Tibial artery (tissue), 4 donors: Measurements from ENCODE around the gene TAS1R3.
"Not testable (repeated sequence)": the region's sequence is repeated elsewhere in the genome, so short reads cannot be mapped to it uniquely, and the experiment has no call there.

Source experiments
- DNase-seq, 2 donors: peaks; one replicate each; pipeline ENCODE4 v3.0.0-alpha.2; 2019
- H3K27ac ChIP-seq, 2 donors: fragments of 200-600 bp; sonication (generic) in 1 of 2; 1 replicate in 1 of 2; 2 replicates in 1 of 2; pipeline ENCODE4 v1.5.1; 2018 to 2019; ENCODE audit warnings: mild to moderate bottlenecking in 1 of 2
- H3K27me3 ChIP-seq, 2 donors: fragments of 200-600 bp; sonication (generic) in 1 of 2; one replicate each; pipeline versions ENCODE4 v1.5.1 to v1.6.0; 2016 to 2019
- H3K36me3 ChIP-seq, 3 donors: fragments of 200-600 bp; sonication (generic) in 2 of 3; one replicate each; pipeline ENCODE4 v1.5.1; 2016 to 2019; ENCODE audit warnings: mild to moderate bottlenecking in 2 of 3
- H3K4me1 ChIP-seq, 4 donors: fragments of 200-600 bp; sonication (generic) in 2 of 4; 1 replicate in 3 of 4; 2 replicates in 1 of 4; pipeline ENCODE4 v1.5.1; 2016 to 2019
- H3K4me3 ChIP-seq, 2 donors: fragments of 200-600 bp; sonication (generic) in 1 of 2; 1 replicate in 1 of 2; 2 replicates in 1 of 2; pipeline ENCODE4 v1.5.1; 2018 to 2019; ENCODE audit warnings: mild to moderate bottlenecking in 2 of 2
- H3K9me3 ChIP-seq, 3 donors: fragments of 200-600 bp; sonication (generic) in 1 of 3; one replicate each; pipeline ENCODE4 v1.5.1; 2016 to 2019
- CTCF ChIP-seq, 2 experiments: fragments of 200-600 bp in 1 of 2; fragments of 450-650 bp in 1 of 2; IDR thresholded peaks; one replicate each; pipeline ENCODE4 v1.5.1; 2017 to 2019; ENCODE audit warnings: antibody characterized with exemption in 2 of 2, mild to moderate bottlenecking in 1 of 2, moderate library complexity in 1 of 2
- intact Hi-C: fragments of 100-400 bp; cut with DNase I; formaldehyde crosslinking; loops from one replicate; pipeline ENCODE4 v1.15.0; 2023; ENCODE audit warnings: low total_unique reads

Gene TAS1R3

GRCh38 chr1:1312450-1313314, 18.4 kb upstream of the TAS1R3 start:
- Histone ChIP-seq H3K9me3 (no peaks in the 10 kb centered on the region), H3K4me1 (peaks cover 0 to 22% (median 16%) of the 10 kb centered on the region in 4 donors), H3K36me3 (peaks cover 36 to 66% (median 65%) of the 10 kb centered on the region in 3 donors), H3K27me3 (no peaks in the 10 kb centered on the region), H3K4me3 (no peak overlapping the region), H3K27ac (no peak overlapping the region)
- intact Hi-C loops = no loop called here
- no peak for DNase-seq
- TF ChIP-seq CTCF (IDR thresholded peaks at IDR 0.05) = no peak

- peaks cover 0 to 30% (median 24%) of the 10 kb centered on the region in 4 donors for H3K4me1 ChIP-seq
- peaks cover 36 to 66% (median 66%) of the 10 kb centered on the region in 3 donors for H3K36me3 ChIP-seq
- intact Hi-C loops = no loop called here
- no peak for DNase-seq
- no peak overlapping the region for H3K4me3 ChIP-seq
- no peak for TF ChIP-seq CTCF (IDR thresholded peaks at IDR 0.05)
- H3K27ac ChIP-seq = no peak overlapping the region
- H3K27me3 ChIP-seq = no peaks in the 10 kb centered on the region
- no peaks in the 10 kb centered on the region for H3K9me3 ChIP-seq
These were observed 17.4 kb upstream of the TAS1R3 start for GRCh38 chr1:1313500-1314236.

GRCh38 chr1:1314237-1314586, 16.9 kb upstream of the TAS1R3 start:
- H3K27me3 ChIP-seq = no peaks in the 10 kb centered on the region
- H3K4me3 ChIP-seq = no peak overlapping the region
- peaks cover 0 to 30% (median 22%) of the 10 kb centered on the region in 4 donors for H3K4me1 ChIP-seq
- no peak for DNase-seq
- H3K27ac ChIP-seq = no peak overlapping the region
- peaks cover 40 to 71% (median 71%) of the 10 kb centered on the region in 3 donors for H3K36me3 ChIP-seq
- H3K9me3 ChIP-seq = no peaks in the 10 kb centered on the region
- no peak for TF ChIP-seq CTCF (IDR thresholded peaks at IDR 0.05)
- intact Hi-C loops = no loop called here

GRCh38 chr1:1314678-1315335, 16.3 kb upstream of the TAS1R3 start:
- Histone ChIP-seq H3K27me3 (no peaks in the 10 kb centered on the region), H3K36me3 (peaks cover 46 to 77% (median 77%) of the 10 kb centered on the region in 3 donors), H3K4me3 (no peak overlapping the region), H3K27ac (no peak overlapping the region), H3K4me1 (peaks cover 0 to 29% (median 17%) of the 10 kb centered on the region in 4 donors), H3K9me3 (no peaks in the 10 kb centered on the region)
- intact Hi-C loops = no loop called here
- no peak for TF ChIP-seq CTCF (IDR thresholded peaks at IDR 0.05)
- no peak for DNase-seq

- no peak overlapping the region for H3K27ac ChIP-seq
- DNase-seq = no peak
- TF ChIP-seq CTCF (IDR thresholded peaks at IDR 0.05) = no peak
- peaks cover 46 to 84% (median 83%) of the 10 kb centered on the region in 3 donors for H3K36me3 ChIP-seq
- intact Hi-C loops = no loop called here
- no peaks in the 10 kb centered on the region for H3K9me3 ChIP-seq
- no peak overlapping the region for H3K4me3 ChIP-seq
- no peaks in the 10 kb centered on the region for H3K27me3 ChIP-seq
- peaks cover 0 to 24% (median 15%) of the 10 kb centered on the region in 4 donors for H3K4me1 ChIP-seq
These were observed 15.6 kb upstream of the TAS1R3 start for GRCh38 chr1:1315435-1315954.

- DNase-seq, intact Hi-C loops, H3K4me3 ChIP-seq, H3K9me3 ChIP-seq, H3K27me3 ChIP-seq, H3K27ac ChIP-seq: not testable (repeated sequence)
- H3K36me3 ChIP-seq = peaks cover 40 to 84% (median 79%) of the 10 kb centered on the region in 3 donors
- H3K4me1 ChIP-seq = peaks cover 0 to 31% (median 21%) of the 10 kb centered on the region in 4 donors
These were observed 14.9 kb upstream of the TAS1R3 start for GRCh38 chr1:1316199-1316598.
